Type B pancreatic cell (in vitro differentiated cells): ENCODE data around the gene MAP2K4. TPM values are rescaled to one million over a fixed set of nuclear protein-coding genes. Genes with fewer than 3 reads are reported as not detected.

ENCODE experiments used
- DNase-seq: peaks from one replicate; pipeline ENCODE4 v3.0.0; 2021; ENCODE audit warnings: mixed read lengths; ENCODE audit not compliant: unreplicated experiment; ENCODE audit errors: extremely low spot score
- H3K27ac Mint-ChIP-seq: 2 replicates; pipeline ENCODE4 v1.8.0; 2021; ENCODE audit warnings: mild to moderate bottlenecking, mixed read lengths
- H3K27me3 Mint-ChIP-seq: 2 replicates; pipeline ENCODE4 v1.8.0; 2021; ENCODE audit warnings: mixed read lengths
- H3K36me3 Mint-ChIP-seq: 2 replicates; pipeline ENCODE4 v1.8.0; 2021; ENCODE audit warnings: mixed read lengths
- H3K4me1 Mint-ChIP-seq: one replicate; pipeline ENCODE4 v1.8.0; 2021; ENCODE audit warnings: mixed read lengths; ENCODE audit not compliant: unreplicated experiment
- H3K4me3 Mint-ChIP-seq: 2 replicates; pipeline ENCODE4 v1.8.0; 2021; ENCODE audit warnings: mild to moderate bottlenecking, mixed read lengths
- H3K9me3 Mint-ChIP-seq: 2 replicates; pipeline ENCODE4 v1.8.0; 2021; ENCODE audit warnings: mixed read lengths
- CTCF ChIP-seq: fragments of 200-600 bp; sonication (generic); conservative IDR thresholded peaks from 2 replicates; pipeline ENCODE4 v1.5.0; 2021; ENCODE audit warnings: antibody characterized with exemption, mild to moderate bottlenecking
- total RNA-seq: library from RNA; stranded (reverse); gene quantifications from 2 replicates; pipeline ENCODE4 v1.2.1, GENCODE V29; 2021; ENCODE audit warnings: low replicate concordance

MAP2K4 gene
- total RNA-seq, 1 donor from 2014 or later, result 49.6 TPM

- Mint-ChIP-seq H3K4me1 (peaks cover 6% of the 10 kb centered on the region), H3K27me3 (no peaks in the 10 kb centered on the region), H3K27ac (no peak overlapping the region), H3K36me3 (peaks cover 16% of the 10 kb centered on the region), H3K4me3 (no peak overlapping the region), H3K9me3 (peaks cover 3% of the 10 kb centered on the region)
- no peak for TF ChIP-seq CTCF
- DNase-seq, result no peak
Measured at GRCh38 chr17:12037970-12038369, 17.3 kb downstream of the MAP2K4 start.

GRCh38 chr17:12040478-12040877, 19.8 kb downstream of the MAP2K4 start:
- Mint-ChIP-seq H3K27me3 (no peaks in the 10 kb centered on the region), H3K27ac (no peak overlapping the region), H3K9me3 (peaks cover 3% of the 10 kb centered on the region), H3K36me3 (peaks cover 12% of the 10 kb centered on the region), H3K4me3 (no peak overlapping the region), H3K4me1 (peaks cover 8% of the 10 kb centered on the region)
- DNase-seq, result no peak
- TF ChIP-seq CTCF, result no peak

GRCh38 chr17:12041312-12041711, 20.6 kb downstream of the MAP2K4 start:
- Mint-ChIP-seq H3K27me3 (no peaks in the 10 kb centered on the region), H3K9me3 (peaks cover 3% of the 10 kb centered on the region), H3K4me3 (no peak overlapping the region), H3K36me3 (peaks cover 12% of the 10 kb centered on the region), H3K27ac (no peak overlapping the region), H3K4me1 (peaks cover 16% of the 10 kb centered on the region)
- DNase-seq, result no peak
- TF ChIP-seq CTCF, result no peak

GRCh38 chr17:12043702-12044101, 23.0 kb downstream of the MAP2K4 start:
- DNase-seq, result no peak
- Mint-ChIP-seq H3K4me3 (no peak overlapping the region), H3K27ac (no peak overlapping the region), H3K4me1 (peaks cover 24% of the 10 kb centered on the region), H3K9me3 (peaks cover 7% of the 10 kb centered on the region), H3K36me3 (peaks cover 12% of the 10 kb centered on the region), H3K27me3 (no peaks in the 10 kb centered on the region)
- no peak for TF ChIP-seq CTCF

GRCh38 chr17:12046786-12047185, 26.1 kb downstream of the MAP2K4 start:
- no peak for DNase-seq
- Mint-ChIP-seq H3K4me3 (no peak overlapping the region), H3K4me1 (peaks cover 39% of the 10 kb centered on the region), H3K27me3 (no peaks in the 10 kb centered on the region), H3K27ac (no peak overlapping the region), H3K36me3 (peaks cover 13% of the 10 kb centered on the region), H3K9me3 (peaks cover 4% of the 10 kb centered on the region)
- TF ChIP-seq CTCF, result no peak
